Activated CD8-positive, alpha-beta memory T cell treated with anti-CD3 and anti-CD28 coated beads for 36 hours (primary cell): ENCODE measurements around the gene HS6ST3. TPM values are rescaled to one million over a fixed set of nuclear protein-coding genes. Genes with fewer than 3 reads are reported as not detected.

Experiments used
- CTCF ChIA-PET: fragments of 350-600 bp; sonication (Branson Sonifier 250); formaldehyde crosslinking; loops from one replicate; lab custom pipeline; 2021; ENCODE audit warnings: antibody characterized with exemption; lab: Charles Lee
- POLR2A ChIA-PET: fragments of 350-600 bp; sonication (Branson Sonifier 250); formaldehyde crosslinking; loops from one replicate; lab custom pipeline; 2021; ENCODE audit warnings: antibody characterized with exemption; lab: Charles Lee
- total RNA-seq, 2 experiments: library from RNA; stranded (reverse); gene quantifications; one replicate each; pipeline ENCODE4 v1.2.3, GENCODE V29; 2021

HS6ST3 gene
- total RNA-seq, 2 experiments from 2014 or later = not detected

GRCh38 chr13:96793404-96793755 lies 703.5 kb downstream of the HS6ST3 start:
- POLR2A ChIA-PET = no interaction called here
- CTCF ChIA-PET = no interaction called here

- ChIA-PET POLR2A (no interaction called here), CTCF (no interaction called here)
Measured at GRCh38 chr13:96794669-96795068, 704.8 kb downstream of the HS6ST3 start.

GRCh38 chr13:96795670-96796069 lies 705.8 kb downstream of the HS6ST3 start:
- POLR2A ChIA-PET = no interaction called here

GRCh38 chr13:96796091-96796633 lies 706.3 kb downstream of the HS6ST3 start:
- ChIA-PET POLR2A (no interaction called here), CTCF (no interaction called here)

More at GRCh38 chr13:96795670-96796069, 705.8 kb downstream of the HS6ST3 start:
- CTCF ChIA-PET = no interaction called here

- ChIA-PET CTCF (no interaction called here), POLR2A (no interaction called here)
Measured at GRCh38 chr13:96797136-96797535, 707.2 kb downstream of the HS6ST3 start.

GRCh38 chr13:96803456-96804100 lies 713.7 kb downstream of the HS6ST3 start:
- CTCF ChIA-PET = no interaction called here
- POLR2A ChIA-PET = no interaction called here

- ChIA-PET CTCF (no interaction called here), POLR2A (no interaction called here)
Measured at GRCh38 chr13:96804174-96804573, 714.3 kb downstream of the HS6ST3 start.

GRCh38 chr13:96806746-96807145 lies 716.8 kb downstream of the HS6ST3 start:
- ChIA-PET POLR2A (no interaction called here), CTCF (no interaction called here)

GRCh38 chr13:96809366-96810096 lies 719.6 kb downstream of the HS6ST3 start:
- CTCF ChIA-PET = no interaction called here
- POLR2A ChIA-PET = no interaction called here

GRCh38 chr13:96810104-96810503 lies 720.2 kb downstream of the HS6ST3 start:
- ChIA-PET POLR2A (no interaction called here), CTCF (no interaction called here)

GRCh38 chr13:96811049-96811448 lies 721.1 kb downstream of the HS6ST3 start:
- POLR2A ChIA-PET = no interaction called here
- CTCF ChIA-PET = no interaction called here

GRCh38 chr13:96816261-96816660 lies 726.4 kb downstream of the HS6ST3 start:
- ChIA-PET POLR2A (no interaction called here), CTCF (no interaction called here)

GRCh38 chr13:96816874-96817273 lies 727.0 kb downstream of the HS6ST3 start:
- CTCF ChIA-PET = no interaction called here

GRCh38 chr13:96817336-96817941 lies 727.5 kb downstream of the HS6ST3 start:
- ChIA-PET POLR2A (no interaction called here), CTCF (no interaction called here)

More at GRCh38 chr13:96816874-96817273, 727.0 kb downstream of the HS6ST3 start:
- POLR2A ChIA-PET = no interaction called here

- CTCF ChIA-PET = no interaction called here
Measured at GRCh38 chr13:96819375-96819774, 729.5 kb downstream of the HS6ST3 start.

GRCh38 chr13:96821381-96821780 lies 731.5 kb downstream of the HS6ST3 start:
- ChIA-PET CTCF (no interaction called here), POLR2A (no interaction called here)

More at GRCh38 chr13:96819375-96819774, 729.5 kb downstream of the HS6ST3 start:
- POLR2A ChIA-PET = no interaction called here

GRCh38 chr13:96821971-96822370 lies 732.1 kb downstream of the HS6ST3 start:
- ChIA-PET CTCF (no interaction called here), POLR2A (no interaction called here)

GRCh38 chr13:96822895-96823294 lies 733.0 kb downstream of the HS6ST3 start:
- ChIA-PET POLR2A (no interaction called here), CTCF (no interaction called here)

GRCh38 chr13:96824140-96824539 lies 734.2 kb downstream of the HS6ST3 start:
- CTCF ChIA-PET = no interaction called here
- POLR2A ChIA-PET = no interaction called here

- POLR2A ChIA-PET = no interaction called here
- CTCF ChIA-PET = no interaction called here
Measured at GRCh38 chr13:96825653-96826052, 735.7 kb downstream of the HS6ST3 start.

- POLR2A ChIA-PET = no interaction called here
- CTCF ChIA-PET = no interaction called here
Measured at GRCh38 chr13:96834626-96835025, 744.7 kb downstream of the HS6ST3 start.
